22Rv1 (cell line): ENCODE data around the gene EVPL.
A peak's percentile ranks its signal among the peaks of the same experiment; 100 is the strongest.

Experiments used
- CTCF ChIP-seq: fragments of 450-650 bp; IDR thresholded peaks from 2 replicates; pipeline ENCODE4 v1.5.1; 2017; ENCODE audit warnings: mild to moderate bottlenecking
- ZFX ChIP-seq: fragments of 450-650 bp; IDR thresholded peaks from 2 replicates; pipeline ENCODE4 v1.6.1; 2017; ENCODE audit warnings: antibody characterized with exemption, borderline replicate concordance

- TF ChIP-seq CTCF (peak; percentile 70), ZFX (no peak)
Observed at GRCh38 chr17:76075364-76076145, 48.4 kb upstream of the EVPL start.
